ENCODE measurements around the gene REM1. TPM values are rescaled to one million over a fixed set of nuclear protein-coding genes. Genes with fewer than 3 reads are reported as not detected.
A peak's percentile ranks its signal among the peaks of the same experiment; 100 is the strongest.
"Not testable (repeated sequence)": the region's sequence is repeated elsewhere in the genome, so short reads cannot be mapped to it uniquely, and the experiment has no call there.

The REM1 gene
- total RNA-seq, 1 donor from 2014 or later: 4.0 TPM

DNA sequence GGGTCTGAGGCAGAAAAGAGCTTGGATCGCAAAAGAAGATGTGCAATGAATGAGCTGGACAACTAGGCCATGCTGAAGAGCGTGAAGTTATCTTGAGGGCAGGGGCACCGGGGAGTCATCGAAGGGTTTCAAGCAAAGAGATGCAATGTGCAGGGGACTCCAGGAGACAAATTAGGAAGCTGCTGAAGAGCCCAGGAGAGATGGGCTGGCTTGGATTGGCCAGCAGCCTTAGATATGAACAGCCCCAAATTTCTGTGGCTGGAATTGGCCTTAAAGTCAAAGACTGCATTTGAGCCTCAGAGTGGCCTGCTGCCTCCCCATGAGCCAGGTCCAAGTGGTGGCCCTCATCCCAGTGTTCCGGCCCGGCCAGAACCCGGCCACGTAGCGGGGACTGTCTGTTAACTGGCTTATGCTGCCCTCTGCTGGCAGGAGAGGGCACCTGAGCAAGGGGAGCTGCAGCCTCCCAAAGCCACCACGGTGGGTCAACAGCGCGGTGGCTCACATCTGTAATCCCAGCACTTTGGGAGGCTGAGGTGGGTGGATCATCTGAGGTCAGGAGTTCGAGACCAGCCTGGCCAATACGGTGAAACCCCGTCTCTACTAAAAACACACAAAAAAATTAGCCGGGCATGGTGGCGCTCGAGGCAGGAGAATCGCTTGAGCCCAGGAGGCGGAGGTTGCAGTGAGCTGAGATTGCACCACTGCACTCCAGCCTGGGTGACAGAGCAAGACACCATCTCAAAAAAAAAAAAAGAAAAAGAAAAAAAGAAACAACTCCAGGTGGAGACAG, 28.0 kb downstream of the REM1 start:
- intact Hi-C loops (cut with DNase I); H3K4me3 ChIP-seq; H3K27ac ChIP-seq; H3K27me3 ChIP-seq; H3K9me3 ChIP-seq; H3K4me1 ChIP-seq; H3K36me3 ChIP-seq: not testable (repeated sequence)
- ATAC-seq (peak; percentile 99), DNase-seq (peak; percentile 89)
- TF ChIP-seq, protein P1, sequence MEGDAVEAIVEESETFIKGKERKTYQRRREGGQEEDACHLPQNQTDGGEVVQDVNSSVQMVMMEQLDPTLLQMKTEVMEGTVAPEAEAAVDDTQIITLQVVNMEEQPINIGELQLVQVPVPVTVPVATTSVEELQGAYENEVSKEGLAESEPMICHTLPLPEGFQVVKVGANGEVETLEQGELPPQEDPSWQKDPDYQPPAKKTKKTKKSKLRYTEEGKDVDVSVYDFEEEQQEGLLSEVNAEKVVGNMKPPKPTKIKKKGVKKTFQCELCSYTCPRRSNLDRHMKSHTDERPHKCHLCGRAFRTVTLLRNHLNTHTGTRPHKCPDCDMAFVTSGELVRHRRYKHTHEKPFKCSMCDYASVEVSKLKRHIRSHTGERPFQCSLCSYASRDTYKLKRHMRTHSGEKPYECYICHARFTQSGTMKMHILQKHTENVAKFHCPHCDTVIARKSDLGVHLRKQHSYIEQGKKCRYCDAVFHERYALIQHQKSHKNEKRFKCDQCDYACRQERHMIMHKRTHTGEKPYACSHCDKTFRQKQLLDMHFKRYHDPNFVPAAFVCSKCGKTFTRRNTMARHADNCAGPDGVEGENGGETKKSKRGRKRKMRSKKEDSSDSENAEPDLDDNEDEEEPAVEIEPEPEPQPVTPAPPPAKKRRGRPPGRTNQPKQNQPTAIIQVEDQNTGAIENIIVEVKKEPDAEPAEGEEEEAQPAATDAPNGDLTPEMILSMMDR (IDR thresholded peaks at IDR 0.05): peak; percentile 98

DNA sequence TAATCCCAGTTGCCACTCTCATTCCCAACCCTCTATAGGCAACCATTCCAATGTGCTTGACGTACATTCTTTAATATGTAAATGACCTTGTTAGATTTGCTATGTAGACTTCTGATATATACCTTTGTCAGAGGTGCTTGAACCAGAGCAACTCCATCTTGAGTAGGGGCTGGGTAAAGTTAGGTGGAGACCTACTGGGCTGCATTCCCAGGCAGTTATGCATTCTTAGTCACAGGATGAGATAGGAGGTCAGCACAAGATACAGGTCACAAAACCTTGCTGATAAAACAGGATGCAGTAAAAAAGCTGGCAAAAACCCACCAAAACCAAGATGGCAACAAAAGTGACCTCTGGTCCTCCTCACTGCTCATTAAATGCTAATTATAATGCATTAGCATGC, 30.8 kb downstream of the REM1 start:
- no peak overlapping the region for H3K27ac ChIP-seq
- H3K36me3 ChIP-seq: no peaks in the 10 kb centered on the region
- no peak overlapping the region for H3K4me3 ChIP-seq
- ATAC-seq: no peak
- no peaks in the 10 kb centered on the region for H3K9me3 ChIP-seq
- DNase-seq: no peak
- intact Hi-C loops (cut with DNase I): no loop called here
- no peaks in the 10 kb centered on the region for H3K27me3 ChIP-seq
- no peaks in the 10 kb centered on the region for H3K4me1 ChIP-seq
- TF ChIP-seq, protein P1 (IDR thresholded peaks at IDR 0.05): no peak

DNA sequence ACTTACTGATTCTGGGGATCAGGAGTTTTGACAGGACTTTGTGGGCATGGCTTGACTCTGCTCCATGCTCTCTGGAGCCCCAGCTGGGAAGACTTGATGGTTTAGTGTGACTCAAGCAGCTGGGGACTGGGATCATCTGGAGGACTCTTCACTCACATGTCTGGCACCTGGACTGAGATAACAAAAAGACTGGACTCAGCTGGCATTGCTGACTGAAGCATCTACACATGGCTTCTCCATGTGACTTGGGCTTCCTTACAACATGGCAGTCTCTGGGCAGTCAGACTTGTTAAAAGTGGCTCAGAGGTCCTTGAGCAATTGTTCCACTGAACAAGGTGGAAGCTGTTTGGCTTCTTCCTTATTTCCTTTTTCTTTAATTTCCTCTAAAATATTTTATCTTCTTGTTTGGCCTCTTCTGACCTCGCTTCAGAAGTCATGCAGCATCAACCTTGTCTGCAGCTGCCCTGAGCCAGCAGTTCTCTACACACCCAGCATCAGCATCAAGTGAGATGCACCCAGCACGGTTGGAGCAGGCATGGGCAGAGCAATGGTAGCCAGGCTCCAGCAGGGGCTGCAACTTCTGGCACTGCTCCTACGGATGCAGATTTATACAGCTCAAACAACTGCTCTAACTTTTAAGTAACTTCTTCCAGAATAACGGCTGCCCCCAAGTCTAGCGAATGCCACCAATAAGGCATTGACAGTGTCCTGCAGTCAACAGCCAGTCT, 33.6 kb downstream of the REM1 start:
- Histone ChIP-seq H3K36me3 (no peaks in the 10 kb centered on the region), H3K4me1 (no peaks in the 10 kb centered on the region), H3K9me3 (no peaks in the 10 kb centered on the region), H3K27ac (no peak overlapping the region), H3K27me3 (no peaks in the 10 kb centered on the region), H3K4me3 (no peak overlapping the region)
- intact Hi-C loops (cut with DNase I): no loop called here
- DNase-seq (no peak), ATAC-seq (no peak)
- TF ChIP-seq, protein P1 (IDR thresholded peaks at IDR 0.05): no peak

DNA sequence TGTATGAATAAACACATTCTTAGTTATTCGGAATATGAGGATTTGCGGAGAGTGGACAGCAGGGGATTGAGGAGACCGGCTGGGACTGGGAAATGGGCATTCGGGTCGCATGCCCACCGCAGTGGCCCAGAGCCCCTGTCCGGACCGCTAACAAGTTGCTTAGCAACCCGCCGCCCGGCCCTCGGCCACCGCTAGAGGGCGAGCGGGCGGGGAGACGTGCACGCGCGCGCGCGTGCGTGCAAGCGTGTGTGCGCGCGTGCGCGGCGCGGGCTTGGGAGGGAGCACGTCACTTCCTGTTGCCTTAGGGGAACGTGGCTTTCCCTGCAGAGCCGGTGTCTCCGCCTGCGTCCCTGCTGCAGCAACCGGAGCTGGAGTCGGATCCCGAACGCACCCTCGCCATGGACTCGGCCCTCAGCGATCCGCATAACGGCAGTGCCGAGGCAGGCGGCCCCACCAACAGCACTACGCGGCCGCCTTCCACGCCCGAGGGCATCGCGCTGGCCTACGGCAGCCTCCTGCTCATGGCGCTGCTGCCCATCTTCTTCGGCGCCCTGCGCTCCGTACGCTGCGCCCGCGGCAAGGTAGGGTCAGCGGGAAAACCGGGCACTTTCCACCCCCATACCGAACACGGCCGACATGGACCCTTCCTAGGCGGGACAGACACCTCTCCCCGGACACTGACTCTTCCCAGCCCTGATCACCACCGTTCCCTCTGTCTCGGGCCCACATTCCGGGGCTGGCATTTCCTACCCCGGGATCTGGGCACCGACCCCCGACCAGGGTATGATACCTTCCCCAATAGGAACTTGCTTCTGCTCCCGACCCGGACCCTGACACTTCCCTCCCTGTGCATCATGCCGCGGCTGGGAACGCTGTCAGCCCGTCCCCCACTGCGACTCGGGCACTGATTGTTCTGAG, 39.3 kb downstream of the REM1 start, which contains the start of gene HM13:
Gene HM13 (plus strand): TSS at position 289 of the 918 bp plus-strand sequence. CDS start 110 bp downstream, at position 399.
- Histone ChIP-seq H3K27ac (peak within 1 kb of the TSS; percentile 75), H3K36me3 (no peaks in the 10 kb centered on the region), H3K9me3 (no peaks in the 10 kb centered on the region), H3K4me3 (peak within 1 kb of the TSS; percentile 66), H3K4me1 (peaks cover 26% of the 10 kb centered on the region), H3K27me3 (no peaks in the 10 kb centered on the region)
- ATAC-seq: peak; percentile 99
- intact Hi-C loops (cut with DNase I): no loop called here
- peak; percentile 95 for DNase-seq
- TF ChIP-seq, protein P1 (IDR thresholded peaks at IDR 0.05): peak; percentile 97

DNA sequence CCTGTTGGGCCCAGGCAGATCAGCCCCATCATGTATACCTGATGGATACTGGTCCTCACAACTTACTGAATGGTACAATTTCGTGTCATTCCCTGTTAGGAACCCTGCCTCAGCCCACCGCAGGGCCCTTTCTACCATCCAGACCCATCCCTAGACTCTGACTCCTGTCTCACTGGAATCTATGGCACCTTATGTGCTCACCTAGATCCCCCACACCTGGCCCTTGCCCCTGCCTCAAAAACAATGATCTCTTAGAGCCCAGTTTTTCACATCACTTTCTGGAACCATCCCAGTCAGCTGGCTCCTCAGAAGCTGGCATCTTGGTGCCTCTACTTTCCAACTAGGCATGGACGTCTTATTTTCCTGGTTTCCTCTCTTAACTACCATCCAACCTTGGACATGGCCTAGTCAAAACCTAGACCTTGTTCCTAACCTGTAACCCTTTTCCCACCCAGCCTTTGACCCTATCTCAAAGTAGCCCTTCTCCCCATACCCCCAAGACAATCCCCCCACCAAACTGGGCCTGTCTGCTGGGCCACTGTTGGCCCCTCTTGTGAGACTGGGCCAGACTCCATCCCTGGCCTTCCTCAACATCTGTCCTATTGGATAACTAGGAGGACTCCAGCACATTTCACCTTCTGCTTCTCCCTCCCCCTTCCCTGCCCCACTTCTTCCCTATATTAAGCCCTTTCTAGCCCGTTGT, 40.1 kb downstream of the REM1 start:
- Histone ChIP-seq H3K36me3 (no peaks in the 10 kb centered on the region), H3K27ac (peak overlapping the region; percentile 75), H3K4me3 (peak overlapping the region; percentile 66), H3K27me3 (no peaks in the 10 kb centered on the region), H3K9me3 (no peaks in the 10 kb centered on the region), H3K4me1 (peaks cover 26% of the 10 kb centered on the region)
- ATAC-seq (no peak), DNase-seq (no peak)
- TF ChIP-seq, protein P1 (IDR thresholded peaks at IDR 0.05): no peak
- intact Hi-C loops (cut with DNase I): no loop called here
